ENCODE measurements around the gene BAIAP2. TPM values are rescaled to one million over a fixed set of nuclear protein-coding genes. Genes with fewer than 3 reads are reported as not detected.

The BAIAP2 gene
- total RNA-seq, 1 experiment from 2014 or later: 58.0 TPM

DNA sequence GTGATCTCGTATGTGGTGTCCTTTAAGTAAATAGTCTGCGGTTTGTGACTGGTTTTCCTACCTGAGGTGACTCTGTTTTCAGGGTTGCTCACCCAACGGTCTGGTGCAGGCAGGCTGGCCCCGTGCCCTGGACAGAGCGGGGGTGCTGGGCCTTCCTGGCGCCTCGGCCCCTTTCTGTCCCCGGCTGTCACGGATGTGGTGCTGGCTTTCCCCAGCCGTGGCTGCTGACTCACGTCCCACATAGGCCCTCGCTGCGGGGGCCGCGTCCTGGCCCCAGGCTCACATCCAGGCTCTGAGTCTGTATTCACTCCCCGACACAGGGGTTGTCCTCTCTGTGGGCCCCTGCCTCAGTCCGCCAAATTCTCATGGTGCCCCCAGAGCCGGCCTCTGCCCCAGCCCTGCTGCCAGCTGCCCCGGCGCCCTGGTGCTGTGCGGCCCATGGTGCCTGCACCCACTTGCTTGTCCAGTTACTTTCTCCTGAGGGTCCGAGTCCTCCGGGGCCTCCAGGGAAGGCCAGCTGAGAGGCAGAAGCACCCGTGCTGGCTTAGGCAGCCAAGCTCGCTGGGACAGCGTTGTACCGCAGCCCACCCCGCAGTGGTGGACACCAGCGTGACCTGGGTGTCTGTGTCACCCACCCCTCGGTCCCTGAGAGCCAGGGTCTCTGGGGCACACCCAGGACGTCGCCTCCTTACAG lies 37.4 kb upstream of the BAIAP2 start:
- intact Hi-C loops (cut with micrococcal nuclease; ENCODE audit: unreplicated experiment): no loop called here

DNA sequence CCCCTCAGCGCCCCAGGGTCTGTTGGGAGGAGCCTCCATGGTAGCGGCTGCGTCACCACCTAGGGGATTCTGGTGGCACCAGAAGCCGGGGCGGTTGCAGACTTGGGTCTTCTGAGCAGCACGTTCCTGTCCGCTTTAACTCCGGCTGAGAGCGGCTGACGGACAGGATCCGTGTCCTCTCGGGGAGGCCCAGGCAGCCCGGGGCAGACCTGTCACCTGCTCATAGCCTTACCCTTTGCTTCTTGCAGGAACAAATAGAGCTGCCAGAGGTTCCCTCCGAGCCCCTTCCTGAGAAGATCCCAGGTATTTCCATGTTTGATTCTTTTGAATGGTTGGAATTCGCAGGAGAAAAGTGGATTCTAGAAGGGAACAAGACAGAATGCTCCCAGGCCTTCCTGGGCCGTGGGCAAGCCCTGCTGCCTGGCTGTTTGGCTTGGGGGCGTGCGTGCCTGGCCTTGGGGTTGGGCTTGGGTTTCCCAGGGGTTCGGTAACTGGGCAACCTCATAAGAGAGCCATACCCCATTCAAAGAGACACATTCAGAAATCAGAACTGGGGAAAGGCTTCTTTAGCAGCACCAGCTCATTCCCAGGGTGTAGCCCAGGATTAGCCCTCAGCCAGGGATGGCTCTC lies 36.7 kb upstream of the BAIAP2 start:
- Mint-ChIP-seq H3K27me3 (ENCODE audit: unreplicated experiment) (peaks cover 26% of the 10 kb centered on the region), H3K36me3 (ENCODE audit: insufficient read depth, unreplicated experiment) (peaks cover 43% of the 10 kb centered on the region), H3K4me1 (ENCODE audit: low read depth, unreplicated experiment) (peaks cover 16% of the 10 kb centered on the region), H3K27ac (ENCODE audit: unreplicated experiment) (no peak overlapping the region), H3K4me3 (ENCODE audit: low read depth, unreplicated experiment) (no peak overlapping the region), H3K9me3 (ENCODE audit: low read depth, unreplicated experiment) (no peaks in the 10 kb centered on the region)
- no peak for TF ChIP-seq CTCF (IDR thresholded peaks at IDR 0.05; ENCODE audit: unreplicated experiment)
- intact Hi-C loops (cut with micrococcal nuclease; ENCODE audit: unreplicated experiment): no loop called here
- CTCF ChIA-PET: no interaction called here
- BruUV-seq (replicated peaks): no TSS peak
- no peak for DNase-seq

More for the DNA sequence above, 37.4 kb upstream of the BAIAP2 start:
- peaks cover 15% of the 10 kb centered on the region for H3K4me1 Mint-ChIP-seq (ENCODE audit: low read depth, unreplicated experiment)
- peaks cover 19% of the 10 kb centered on the region for H3K27me3 Mint-ChIP-seq (ENCODE audit: unreplicated experiment)
- TF ChIP-seq CTCF (IDR thresholded peaks at IDR 0.05; ENCODE audit: unreplicated experiment): no peak
- H3K4me3 Mint-ChIP-seq (ENCODE audit: low read depth, unreplicated experiment): no peak overlapping the region
- BruUV-seq (replicated peaks): no TSS peak
- H3K36me3 Mint-ChIP-seq (ENCODE audit: insufficient read depth, unreplicated experiment): peaks cover 43% of the 10 kb centered on the region
- CTCF ChIA-PET: interaction anchor here (0.6 kb wide), 1 partner anchor 8 kb away, joined by 5 read pairs; no protein-coding TSS in a partner anchor
- DNase-seq: no peak
- H3K9me3 Mint-ChIP-seq (ENCODE audit: low read depth, unreplicated experiment): no peaks in the 10 kb centered on the region
- H3K27ac Mint-ChIP-seq (ENCODE audit: unreplicated experiment): no peak overlapping the region

DNA sequence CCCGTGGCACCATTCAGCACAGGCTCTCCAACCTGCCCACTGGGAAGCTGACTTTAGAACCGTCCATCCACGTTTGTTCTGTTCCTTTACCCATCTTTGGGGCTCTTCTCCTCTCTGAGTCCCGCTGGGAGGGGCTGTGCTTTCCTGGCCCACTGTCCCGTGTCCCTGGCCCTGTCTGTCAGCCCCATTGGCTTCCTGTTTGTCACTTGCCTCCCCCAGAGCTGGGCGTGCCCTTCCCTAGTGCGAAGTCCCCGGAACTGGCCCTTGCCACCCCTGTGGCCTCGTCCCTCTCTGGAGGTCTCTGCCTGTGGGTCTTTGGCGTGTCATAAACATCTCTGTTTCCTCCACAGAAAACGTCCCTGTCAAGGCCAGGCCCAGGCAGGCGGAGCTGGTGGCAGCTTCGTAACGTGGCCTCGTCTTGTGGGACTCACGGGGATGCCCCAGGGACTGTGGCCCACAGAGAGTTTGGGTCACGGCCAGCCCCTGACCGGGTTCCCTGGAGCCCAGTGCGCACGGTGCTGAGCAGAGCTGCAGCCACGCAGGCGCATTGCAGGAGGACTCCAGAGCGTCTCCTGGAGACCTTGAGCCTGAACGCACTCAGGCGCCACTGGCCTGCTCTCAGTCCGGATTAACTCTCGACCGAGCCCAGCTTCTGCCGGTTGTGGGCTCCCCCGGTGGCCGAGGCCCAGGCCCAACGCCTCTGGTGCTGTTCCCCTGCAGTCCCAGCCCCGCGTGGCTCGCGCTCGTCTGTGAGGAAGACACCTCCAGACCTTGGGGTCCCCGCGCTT lies 36.0 kb upstream of the BAIAP2 start:
- H3K4me3 Mint-ChIP-seq (ENCODE audit: low read depth, unreplicated experiment): no peak overlapping the region
- H3K27me3 Mint-ChIP-seq (ENCODE audit: unreplicated experiment): peaks cover 33% of the 10 kb centered on the region
- no peaks in the 10 kb centered on the region for H3K9me3 Mint-ChIP-seq (ENCODE audit: low read depth, unreplicated experiment)
- no TSS peak for BruUV-seq (replicated peaks)
- intact Hi-C loops (cut with micrococcal nuclease; ENCODE audit: unreplicated experiment): no loop called here
- no peak for TF ChIP-seq CTCF (IDR thresholded peaks at IDR 0.05; ENCODE audit: unreplicated experiment)
- CTCF ChIA-PET: no interaction called here
- no peak for DNase-seq
- peaks cover 45% of the 10 kb centered on the region for H3K36me3 Mint-ChIP-seq (ENCODE audit: insufficient read depth, unreplicated experiment)
- H3K27ac Mint-ChIP-seq (ENCODE audit: unreplicated experiment): no peak overlapping the region
- H3K4me1 Mint-ChIP-seq (ENCODE audit: low read depth, unreplicated experiment): peaks cover 16% of the 10 kb centered on the region

DNA sequence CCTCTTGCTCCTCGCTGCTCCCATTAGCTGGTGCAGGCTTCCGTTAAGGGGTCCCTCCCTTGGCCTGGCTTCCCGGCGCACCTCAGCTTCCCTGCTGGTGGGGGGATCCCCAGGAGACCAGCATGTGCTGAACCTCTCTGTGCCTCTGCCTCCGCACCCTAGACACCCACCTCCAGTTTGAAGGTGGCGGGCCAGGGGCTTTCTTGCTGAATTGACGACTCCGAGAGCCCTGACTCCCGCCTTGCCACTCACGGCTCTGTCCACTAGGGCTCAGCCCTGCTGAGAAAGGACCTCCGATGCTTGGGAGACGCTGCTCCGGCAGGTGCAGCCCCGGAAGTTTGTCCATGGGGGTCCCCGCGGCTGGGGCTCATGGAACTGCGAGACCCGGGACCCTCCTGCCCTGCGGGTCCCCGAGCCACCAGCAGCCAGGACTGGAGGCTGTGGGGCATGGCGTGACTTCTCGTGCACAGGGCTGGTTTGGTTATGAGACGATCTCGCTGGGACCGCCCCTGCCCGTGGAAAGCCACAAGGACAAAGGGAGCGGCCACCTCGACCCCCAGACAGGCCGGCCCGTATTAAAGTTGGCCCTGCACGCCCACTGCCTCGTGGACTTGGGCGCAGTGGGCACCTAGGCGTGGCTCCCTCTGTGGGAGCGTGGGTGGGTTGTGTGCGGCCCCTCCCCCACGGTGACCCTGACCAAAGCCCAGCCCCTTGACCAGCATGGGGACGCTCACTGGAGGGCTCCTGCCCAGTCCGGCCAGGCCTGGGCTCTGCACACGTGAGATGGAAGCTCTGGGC lies 35.2 kb upstream of the BAIAP2 start:
- H3K9me3 Mint-ChIP-seq (ENCODE audit: low read depth, unreplicated experiment): no peaks in the 10 kb centered on the region
- H3K36me3 Mint-ChIP-seq (ENCODE audit: insufficient read depth, unreplicated experiment): peaks cover 48% of the 10 kb centered on the region
- no peak for TF ChIP-seq CTCF (IDR thresholded peaks at IDR 0.05; ENCODE audit: unreplicated experiment)
- peaks cover 41% of the 10 kb centered on the region for H3K27me3 Mint-ChIP-seq (ENCODE audit: unreplicated experiment)
- H3K27ac Mint-ChIP-seq (ENCODE audit: unreplicated experiment): no peak overlapping the region
- peaks cover 21% of the 10 kb centered on the region for H3K4me1 Mint-ChIP-seq (ENCODE audit: low read depth, unreplicated experiment)
- DNase-seq: no peak
- BruUV-seq (replicated peaks): no TSS peak
- intact Hi-C loops (cut with micrococcal nuclease; ENCODE audit: unreplicated experiment): no loop called here
- no peak overlapping the region for H3K4me3 Mint-ChIP-seq (ENCODE audit: low read depth, unreplicated experiment)
- CTCF ChIA-PET: no interaction called here
